Epithelial cell of esophagus (primary cell): ENCODE data around the gene SCARB1.

Source experiments
- DNase-seq: peaks from one replicate; pipeline ENCODE4 v3.0.0; 2010; ENCODE audit warnings: low read depth
- H3K4me3 ChIP-seq: 2 replicates; pipeline ENCODE4 v1.5.1; 2011; ENCODE audit warnings: mild to moderate bottlenecking, low read length, control low read depth
- TF ChIP-seq, protein P1 (sequence below): IDR thresholded peaks from 2 replicates; pipeline ENCODE4 v1.5.1; 2011; ENCODE audit warnings: low read depth, mild to moderate bottlenecking, low read length, control low read depth, inconsistent platforms; ENCODE audit not compliant: insufficient read depth; ENCODE audit errors: missing control alignments

SCARB1 gene

DNA sequence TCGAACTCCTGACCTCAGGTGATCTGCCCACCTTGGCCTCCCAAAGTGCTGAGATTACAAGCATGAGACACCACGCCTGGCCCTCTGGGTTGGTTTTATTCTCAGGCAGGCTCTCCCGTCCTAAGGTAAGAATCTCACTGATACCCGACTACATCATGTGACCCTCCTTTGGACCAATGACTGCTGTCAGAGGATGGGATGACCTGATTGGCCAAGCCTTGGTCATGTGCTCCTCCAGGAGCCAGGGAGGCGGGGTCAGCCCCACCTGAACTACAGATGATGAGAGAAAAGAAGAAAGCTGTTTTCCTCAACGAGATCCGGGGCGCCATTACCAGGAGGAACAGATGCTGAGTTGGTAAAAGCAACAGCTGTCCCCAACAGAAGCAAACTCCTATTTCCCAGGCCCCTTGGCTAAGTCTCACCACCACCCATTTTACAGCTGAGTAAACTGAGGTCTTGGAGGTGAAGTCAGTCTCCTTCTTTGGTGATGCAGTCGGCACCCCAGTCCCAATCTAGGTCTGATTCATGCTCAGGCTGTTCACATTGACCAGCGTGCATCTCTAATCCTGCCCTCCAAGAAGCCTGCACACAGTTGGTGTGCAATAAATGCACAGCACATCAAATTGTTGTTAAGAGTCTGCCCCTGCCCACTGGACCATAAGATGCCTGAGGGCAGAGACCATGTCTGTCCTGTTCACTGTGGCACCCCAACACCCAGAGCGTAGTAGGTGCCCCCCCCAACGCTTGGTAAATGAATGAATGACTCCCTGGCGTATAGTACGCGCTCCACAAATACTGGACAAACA, 118.8 kb downstream of the SCARB1 start:
- no peak overlapping the region for H3K4me3 ChIP-seq
- TF ChIP-seq, protein P1, sequence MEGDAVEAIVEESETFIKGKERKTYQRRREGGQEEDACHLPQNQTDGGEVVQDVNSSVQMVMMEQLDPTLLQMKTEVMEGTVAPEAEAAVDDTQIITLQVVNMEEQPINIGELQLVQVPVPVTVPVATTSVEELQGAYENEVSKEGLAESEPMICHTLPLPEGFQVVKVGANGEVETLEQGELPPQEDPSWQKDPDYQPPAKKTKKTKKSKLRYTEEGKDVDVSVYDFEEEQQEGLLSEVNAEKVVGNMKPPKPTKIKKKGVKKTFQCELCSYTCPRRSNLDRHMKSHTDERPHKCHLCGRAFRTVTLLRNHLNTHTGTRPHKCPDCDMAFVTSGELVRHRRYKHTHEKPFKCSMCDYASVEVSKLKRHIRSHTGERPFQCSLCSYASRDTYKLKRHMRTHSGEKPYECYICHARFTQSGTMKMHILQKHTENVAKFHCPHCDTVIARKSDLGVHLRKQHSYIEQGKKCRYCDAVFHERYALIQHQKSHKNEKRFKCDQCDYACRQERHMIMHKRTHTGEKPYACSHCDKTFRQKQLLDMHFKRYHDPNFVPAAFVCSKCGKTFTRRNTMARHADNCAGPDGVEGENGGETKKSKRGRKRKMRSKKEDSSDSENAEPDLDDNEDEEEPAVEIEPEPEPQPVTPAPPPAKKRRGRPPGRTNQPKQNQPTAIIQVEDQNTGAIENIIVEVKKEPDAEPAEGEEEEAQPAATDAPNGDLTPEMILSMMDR: no peak
- DNase-seq: peak; percentile 48

DNA sequence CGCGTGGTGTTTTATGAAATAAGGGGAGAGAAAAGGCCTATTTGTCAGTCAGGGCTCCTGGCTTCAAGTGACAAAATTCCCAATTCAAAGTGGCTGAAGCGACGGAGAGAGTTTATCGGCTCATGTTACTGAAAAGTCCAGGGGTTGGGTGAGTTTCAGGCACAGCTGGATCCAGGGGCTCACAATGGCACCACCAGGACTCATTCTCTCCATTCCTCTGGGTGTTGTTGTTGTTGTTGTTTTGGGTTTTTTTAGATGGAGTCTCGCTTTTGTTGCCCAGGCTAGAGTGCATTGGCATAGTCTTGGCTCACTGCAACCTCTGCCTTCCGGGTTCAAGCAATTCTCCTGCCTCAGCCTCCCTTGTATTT, 119.4 kb downstream of the SCARB1 start:
- DNase-seq: no peak

DNA sequence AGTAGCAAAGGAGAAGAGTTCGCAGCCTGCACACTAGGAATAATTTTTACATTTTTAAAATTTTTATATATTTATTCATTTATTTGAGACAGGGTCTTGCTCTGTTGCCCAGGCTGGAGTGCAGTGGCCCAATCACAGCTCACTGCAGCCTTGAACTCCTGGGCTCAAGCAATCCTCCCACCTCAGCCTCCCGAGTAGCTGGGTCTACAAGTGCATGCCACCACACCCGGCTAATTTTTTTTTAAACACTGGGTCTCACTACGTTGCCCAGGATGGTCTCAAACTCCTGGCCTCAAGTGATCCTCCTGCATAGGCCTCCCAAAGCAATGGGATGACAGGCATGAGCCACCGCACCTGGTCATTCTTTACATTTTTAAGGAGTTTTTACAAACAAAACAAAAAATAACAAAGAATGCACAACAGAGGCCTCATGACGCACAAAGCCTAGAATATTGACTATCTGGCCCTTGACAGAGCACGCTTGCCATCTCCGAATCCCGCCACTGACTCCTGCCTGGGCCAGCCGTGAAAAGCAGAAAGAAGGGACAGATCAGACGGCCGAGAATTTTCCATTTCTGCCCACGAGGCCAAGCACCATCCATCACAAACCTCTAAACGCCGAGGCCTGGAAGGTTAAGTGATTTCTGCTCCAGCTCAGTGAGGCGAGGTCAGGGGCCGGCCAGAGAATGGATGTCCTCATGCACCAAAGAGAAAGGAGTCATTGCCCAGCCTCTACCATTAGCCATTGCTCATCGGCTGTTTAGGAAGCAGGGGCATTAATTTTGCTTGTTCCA, 120.0 kb downstream of the SCARB1 start:
- TF ChIP-seq, protein P1: no peak
- no peak overlapping the region for H3K4me3 ChIP-seq
- DNase-seq: no peak

More for the DNA sequence above, 119.4 kb downstream of the SCARB1 start:
- TF ChIP-seq, protein P1: no peak
- no peak overlapping the region for H3K4me3 ChIP-seq

DNA sequence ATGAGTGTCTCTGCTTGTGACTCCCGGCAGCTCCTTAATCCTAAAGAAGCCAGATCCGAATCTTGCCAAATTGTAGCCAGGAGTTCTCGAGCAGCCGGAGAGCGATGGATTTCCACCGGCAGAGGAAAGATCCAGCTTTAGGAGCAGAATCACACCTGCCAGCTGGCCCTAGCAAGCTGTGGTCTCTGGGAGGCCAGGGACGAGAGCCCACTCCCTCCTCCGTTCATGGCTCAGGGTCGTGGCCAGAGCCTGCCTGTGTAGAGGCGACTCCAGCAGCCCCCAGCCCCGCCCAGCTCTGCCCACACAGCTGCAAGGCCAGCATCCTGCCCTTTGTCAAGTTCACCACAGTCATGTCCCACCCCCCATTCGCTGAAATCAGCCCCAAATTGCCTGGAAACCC, 121.0 kb downstream of the SCARB1 start:
- TF ChIP-seq, protein P1: no peak
- no peak for DNase-seq
- no peak overlapping the region for H3K4me3 ChIP-seq

DNA sequence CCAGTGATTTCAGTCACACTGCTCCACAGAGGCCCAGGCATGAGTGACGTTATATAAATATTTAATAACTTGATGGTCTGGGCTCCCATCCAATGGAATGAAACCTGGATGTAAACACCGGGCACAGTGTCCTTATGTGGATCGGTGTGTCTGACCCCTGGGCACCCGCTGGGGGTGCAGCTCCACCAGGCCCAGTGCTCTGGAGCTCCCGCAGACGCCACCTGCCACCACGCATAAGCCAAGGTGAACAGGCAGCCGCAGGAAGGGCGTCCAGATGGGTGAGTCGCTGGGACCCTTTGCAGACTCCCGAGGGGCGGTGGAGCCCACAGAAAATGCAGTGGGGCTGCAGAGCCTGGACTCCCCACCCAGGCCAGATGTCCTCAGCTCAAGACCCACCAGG, 121.6 kb downstream of the SCARB1 start:
- no peak for DNase-seq
- H3K4me3 ChIP-seq: no peak overlapping the region
- TF ChIP-seq, protein P1: no peak

DNA sequence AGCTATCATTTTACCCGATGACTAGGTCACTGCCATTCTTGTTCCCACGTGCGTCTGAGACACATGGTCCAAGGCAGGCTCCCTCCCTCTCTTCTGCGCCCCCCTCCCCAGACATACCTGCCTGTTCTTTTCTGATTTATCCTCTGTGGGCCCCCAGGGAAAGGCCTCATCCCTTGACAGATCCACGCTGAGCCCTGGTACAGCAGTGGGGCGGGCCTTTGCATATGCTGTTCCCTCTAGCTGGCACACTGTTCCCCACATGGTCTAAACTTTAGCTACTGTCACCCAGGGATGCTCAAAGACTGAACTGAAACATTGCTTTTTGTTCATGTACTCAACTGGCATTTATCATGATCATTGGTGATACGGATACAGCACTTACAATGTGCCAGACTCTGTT, 122.5 kb downstream of the SCARB1 start:
- TF ChIP-seq, protein P1: no peak
- H3K4me3 ChIP-seq: no peak overlapping the region
- no peak for DNase-seq

DNA sequence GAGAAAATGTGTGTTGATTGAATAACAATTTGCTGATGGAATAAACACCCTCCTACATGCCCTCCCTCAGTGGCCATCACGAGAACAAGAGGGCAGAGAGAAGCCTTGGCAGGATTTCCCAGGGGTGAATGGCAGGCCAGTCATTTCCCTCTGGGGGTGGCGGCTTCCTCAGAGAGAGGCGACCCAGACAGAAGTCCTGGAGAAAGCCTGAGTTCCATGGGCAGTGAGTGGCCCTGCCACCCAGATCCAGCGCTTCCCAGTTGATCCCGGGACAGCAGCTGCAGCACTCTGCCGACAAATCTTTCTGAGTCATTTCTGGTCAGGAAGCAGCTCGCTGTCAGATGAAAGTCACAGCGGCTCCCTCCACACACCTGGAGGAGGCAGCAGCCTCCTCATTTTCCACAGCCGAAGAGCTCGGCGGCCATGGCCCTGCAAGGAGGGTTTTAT, 123.0 kb downstream of the SCARB1 start:
- H3K4me3 ChIP-seq: no peak overlapping the region
- DNase-seq: peak; percentile 81
- TF ChIP-seq, protein P1: peak; percentile 37
